Retina (tissue), 1 donor: ENCODE data around the gene CD82.
"Not testable (repeated sequence)": the region's sequence is repeated elsewhere in the genome, so short reads cannot be mapped to it uniquely, and the experiment has no call there.

Source experiments
- DNase-seq: peaks from one replicate; pipeline ENCODE4 v3.0.0-alpha.2; 2016

Gene CD82

DNA sequence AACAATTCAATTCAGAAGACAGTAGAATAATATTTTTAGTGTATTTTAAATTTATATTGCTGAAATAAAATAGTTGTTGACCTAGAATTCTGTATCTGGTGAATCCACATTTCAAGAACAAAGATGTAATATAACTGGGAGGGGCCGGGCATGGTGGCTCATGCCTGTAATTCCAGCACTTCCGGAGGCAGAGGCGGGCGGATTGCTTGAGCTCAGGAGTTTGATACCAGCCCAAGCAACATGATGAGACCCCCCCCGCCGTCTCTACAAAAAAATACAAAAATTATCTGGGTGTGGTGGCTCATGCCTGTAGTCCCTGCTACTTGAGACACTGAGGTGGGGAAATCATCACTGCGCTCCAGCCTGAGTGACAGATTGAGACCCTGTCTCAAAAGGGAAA lies 72.6 kb downstream of the CD82 start:
- DNase-seq, result no peak

- no peak for DNase-seq
Observed at GRCh38 chr11:44643217-44643616, 77.8 kb downstream of the CD82 start.

GRCh38 chr11:44645827-44646226 lies 80.4 kb downstream of the CD82 start:
- DNase-seq, result no peak

DNA sequence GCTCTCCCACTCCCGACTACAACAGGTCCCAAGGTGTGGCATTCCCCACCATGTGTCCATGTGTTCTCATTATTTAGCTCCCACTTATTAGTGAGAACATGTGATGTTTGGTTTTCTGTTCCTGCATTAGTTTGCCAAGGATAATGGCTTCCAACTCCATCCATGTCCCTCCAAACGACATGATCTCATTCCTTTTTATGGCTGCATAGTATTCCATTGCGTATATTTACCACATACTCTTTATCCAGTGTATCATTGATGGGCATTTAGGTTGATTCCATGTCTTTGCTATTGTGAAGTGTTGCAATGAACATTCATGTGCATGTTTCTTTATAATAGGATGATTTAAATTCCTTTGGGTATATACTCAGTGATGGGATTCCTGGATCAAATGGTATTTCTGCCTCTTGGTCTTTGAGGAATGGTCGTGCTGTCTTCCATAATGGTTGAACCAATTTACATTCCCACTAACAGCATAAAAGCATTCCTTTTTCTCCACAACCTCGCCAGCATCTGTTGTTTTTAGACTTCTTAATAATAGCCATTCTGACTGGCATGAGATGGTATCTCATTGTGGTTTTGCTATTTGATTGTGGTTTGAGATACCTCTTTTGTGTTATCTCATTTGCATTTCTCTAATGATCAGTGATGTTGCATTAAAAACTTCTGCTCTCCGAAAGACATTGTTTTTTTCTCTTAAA lies 81.9 kb downstream of the CD82 start:
- not testable (repeated sequence) for DNase-seq

DNA sequence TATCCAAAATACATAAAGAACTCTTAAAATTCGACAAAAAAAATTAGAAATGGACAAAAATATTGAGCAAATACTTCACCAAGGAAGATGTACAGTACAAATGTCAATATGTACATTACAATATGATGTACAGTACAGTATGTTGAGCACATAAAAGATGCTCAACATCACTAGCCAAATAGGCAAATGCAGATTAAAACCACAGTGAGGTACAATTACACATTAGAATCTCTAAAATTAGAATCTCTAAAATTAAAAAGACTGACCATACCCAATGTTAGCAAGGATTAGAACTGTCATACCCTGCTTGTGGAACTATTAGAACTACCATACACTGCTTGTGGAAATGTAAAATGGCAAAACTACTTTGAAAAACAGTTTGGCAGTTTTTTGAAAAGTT lies 82.6 kb downstream of the CD82 start:
- DNase-seq, result no peak

- DNase-seq, result no peak
Observed at GRCh38 chr11:44651535-44652155, 86.2 kb downstream of the CD82 start.

DNA sequence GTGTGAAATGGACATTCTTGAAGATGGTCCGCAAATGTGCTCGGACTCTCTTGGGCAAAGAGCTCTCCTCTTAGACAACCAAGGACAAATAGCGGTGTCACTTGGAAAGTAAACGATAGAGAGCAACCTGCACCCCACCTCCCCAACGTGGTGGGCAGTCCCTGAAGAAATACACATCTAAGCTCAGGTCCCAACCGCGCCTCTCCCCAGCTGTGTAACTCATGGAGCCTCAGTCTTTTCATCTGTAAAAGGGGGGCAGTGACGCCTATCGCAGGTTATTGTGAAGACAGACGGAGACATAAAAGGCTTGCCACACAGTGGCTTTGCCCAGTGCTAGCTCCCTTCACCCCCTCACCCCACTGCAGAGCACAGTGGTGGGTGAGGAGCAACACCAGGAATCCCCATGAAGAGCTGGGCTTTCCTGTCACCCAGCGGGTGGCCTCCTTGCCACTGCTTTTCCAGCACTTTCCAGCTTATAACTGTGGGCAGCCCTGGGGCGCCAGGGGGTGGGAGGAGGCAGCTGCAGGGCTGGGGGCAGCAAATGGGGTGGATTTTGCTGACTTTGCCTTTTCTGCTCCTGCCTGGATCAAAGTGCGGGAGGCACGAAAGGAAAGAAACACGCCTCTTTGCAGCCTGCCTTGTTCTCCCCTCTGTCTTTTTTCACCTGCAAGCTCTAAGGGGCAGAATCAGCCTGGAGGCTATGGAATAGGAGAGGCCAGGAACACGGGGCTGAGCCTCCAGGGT lies 87.6 kb downstream of the CD82 start:
- no peak for DNase-seq

- no peak for DNase-seq
Observed at GRCh38 chr11:44654057-44654456, 88.6 kb downstream of the CD82 start.

DNA sequence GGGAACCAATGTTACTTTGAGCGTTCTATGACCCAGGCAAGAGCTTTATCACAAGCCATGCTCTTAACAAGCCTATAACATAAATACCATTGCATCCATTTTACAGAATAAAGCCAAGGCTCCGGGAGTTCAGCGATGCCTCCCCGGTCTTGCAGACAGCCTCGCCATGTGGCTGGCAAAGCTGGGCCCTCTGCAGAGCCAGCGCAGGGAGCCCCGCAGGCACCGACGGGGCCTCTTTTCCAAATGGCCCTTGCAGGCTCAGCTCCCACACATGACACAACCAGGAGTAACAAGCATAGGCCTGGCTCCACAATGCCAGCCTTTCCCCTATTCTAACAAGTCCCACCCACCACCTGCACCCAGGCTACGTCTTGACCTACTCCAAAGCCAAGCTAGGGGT lies 89.1 kb downstream of the CD82 start:
- no peak for DNase-seq

GRCh38 chr11:44657836-44658505 lies 92.5 kb downstream of the CD82 start:
- DNase-seq, result no peak

- no peak for DNase-seq
Observed at GRCh38 chr11:44658506-44658850, 93.0 kb downstream of the CD82 start.

- DNase-seq, result no peak
Observed at GRCh38 chr11:44659641-44660040, 94.2 kb downstream of the CD82 start.

DNA sequence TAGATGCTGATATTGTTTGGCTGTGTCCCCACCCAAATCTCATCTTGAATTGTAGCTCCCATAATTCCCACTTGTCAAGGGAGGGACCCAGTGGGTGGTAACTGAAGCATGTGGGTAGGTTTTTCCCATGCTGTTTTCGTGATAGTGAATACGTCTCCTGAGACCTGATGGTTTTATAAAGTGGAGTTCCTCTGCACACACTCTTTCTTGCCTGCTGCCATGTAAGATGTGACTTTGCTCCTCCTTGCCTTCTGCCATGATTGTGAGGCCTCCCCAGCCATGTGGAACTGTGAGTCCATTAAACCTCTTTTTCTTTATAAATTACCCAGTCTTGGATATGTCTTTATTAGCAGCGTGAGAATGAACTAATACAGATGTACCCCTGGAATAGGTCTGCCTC lies 95.1 kb downstream of the CD82 start:
- DNase-seq, result not testable (repeated sequence)

DNA sequence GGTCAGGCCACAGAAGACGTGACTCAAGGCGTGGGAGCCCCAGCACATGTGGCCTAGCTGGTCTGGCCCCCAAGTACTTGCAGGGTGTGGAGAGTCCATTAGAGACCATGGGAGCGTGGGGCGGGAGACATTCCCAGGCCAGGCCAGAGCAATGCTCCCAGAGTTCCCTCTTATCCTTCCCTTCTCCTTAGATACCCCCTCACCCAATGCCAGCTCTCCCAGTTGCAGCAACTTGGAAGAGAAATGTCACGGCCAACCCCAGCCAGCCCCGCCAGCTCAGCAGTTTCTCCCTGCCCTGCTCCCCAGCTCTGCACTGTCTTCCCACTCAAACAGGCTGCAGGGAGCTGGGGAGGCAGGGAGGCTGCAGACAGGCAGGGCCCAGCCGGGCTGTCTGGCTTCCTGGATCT lies 95.9 kb downstream of the CD82 start:
- DNase-seq, result no peak
